ENCODE results near the gene GJB5.

GJB5 gene

DNA sequence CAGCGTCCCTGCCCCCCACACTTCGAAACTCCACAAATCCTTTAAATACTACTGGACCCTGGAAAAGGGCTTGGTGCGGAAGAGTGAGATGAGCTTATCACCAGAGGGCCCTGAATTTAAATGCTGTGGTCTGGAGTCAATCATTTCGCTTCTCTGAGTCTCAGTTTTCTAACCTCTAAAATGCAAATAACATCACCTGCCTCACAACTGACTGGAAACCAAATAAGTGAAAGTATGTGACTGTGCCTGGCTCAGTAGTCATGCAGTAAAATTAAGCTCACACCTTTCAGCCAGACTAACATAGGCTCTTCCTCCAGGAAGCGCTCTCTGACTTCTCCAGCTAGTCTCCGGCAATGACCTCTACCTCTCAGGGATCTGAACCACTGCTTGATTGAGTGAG is 42.1 kb downstream of the GJB5 start:
- DNase-seq = no peak

- DNase-seq = no peak
These were observed 45.4 kb downstream of the GJB5 start for GRCh38 chr1:34800214-34800613.

DNA sequence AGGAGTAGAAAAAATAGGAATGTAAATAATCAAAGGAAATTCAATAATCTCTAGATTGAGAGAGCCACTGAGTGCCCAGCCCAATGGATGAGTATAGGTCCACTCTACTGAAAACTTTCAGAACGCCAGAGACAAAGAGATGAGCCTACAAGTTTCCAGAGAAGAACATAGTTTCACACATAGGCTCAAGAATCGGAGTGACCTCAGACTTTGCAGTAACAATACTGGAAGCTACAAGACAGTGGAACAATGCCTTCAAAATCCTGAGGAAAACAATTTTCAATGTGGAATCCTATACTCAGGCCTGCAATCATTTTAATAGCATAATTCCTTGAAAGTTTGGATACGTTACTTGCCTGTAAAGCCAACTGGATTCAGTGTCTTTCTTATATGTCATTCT is 48.9 kb downstream of the GJB5 start:
- no peak for DNase-seq

DNA sequence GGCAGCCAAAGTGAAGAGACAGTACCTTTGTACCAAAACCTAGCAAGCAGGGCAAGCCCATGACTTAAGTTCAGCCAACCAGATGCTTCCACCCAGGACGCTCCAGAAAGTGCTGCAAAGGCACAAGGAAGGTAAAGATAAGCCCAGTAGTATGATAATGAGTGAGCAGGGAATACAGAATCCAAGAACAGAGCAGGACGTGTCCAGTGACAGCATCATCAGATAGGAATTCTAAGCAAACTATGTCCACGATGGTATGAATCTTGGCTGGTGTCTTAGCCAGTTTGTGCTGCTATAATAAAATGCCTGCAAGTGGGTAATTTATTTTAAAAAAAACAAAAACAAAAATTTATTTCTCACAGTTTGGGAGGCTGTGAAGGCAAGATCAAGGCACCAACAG is 51.5 kb downstream of the GJB5 start:
- DNase-seq = no peak
